ENCODE data around the gene PBXIP1. TPM values are rescaled to one million over a fixed set of nuclear protein-coding genes. Genes with fewer than 3 reads are reported as not detected.

Gene PBXIP1
- total RNA-seq, 2 experiments from 2014 or later, result 23.8 to 37.7 TPM

- POLR2A ChIA-PET, result interaction anchor here (1.0 to 1.3 kb wide), 6 partner anchors 15 to 100 kb away, joined by 3 to 8 read pairs (median 4); partner anchors contain the start of genes FLAD1 and PMVK
- H3K9me3 ChIP-seq (ENCODE audit: low read length), result no peaks in the 10 kb centered on the region
- H3K4me3 ChIP-seq (ENCODE audit: low read depth, low read length, poor library complexity, severe bottlenecking), result peak overlapping the region; percentile 72
- H3K9me2 ChIP-seq (ENCODE audit: insufficient read depth, low read length), result no peaks in the 10 kb centered on the region
- intact Hi-C loops (cut with micrococcal nuclease; ENCODE audit: unreplicated experiment), result no loop called here
- peaks cover 29% of the 10 kb centered on the region for H3K36me3 ChIP-seq (ENCODE audit: insufficient read depth, low read length)
- H3K4me1 ChIP-seq (ENCODE audit: insufficient read depth, low read length, poor library complexity, severe bottlenecking), result peaks cover 63% of the 10 kb centered on the region
- H4K20me1 ChIP-seq (ENCODE audit: insufficient read depth, low read length), result 0 out of 2 replicates have a peak, but pooled peaks cover 4% of the 10 kb centered on the region
- H3K4me2 ChIP-seq (ENCODE audit: low read length), result peak overlapping the region; percentile 85
- H3K79me2 ChIP-seq (ENCODE audit: insufficient read depth, low read depth, low read length), result peaks cover 47% of the 10 kb centered on the region
- DNase-seq (ENCODE audit: low spot score), result no peak
- H2AFZ ChIP-seq (ENCODE audit: low read length), result no peak overlapping the region
- no TSS peak for BruUV-seq (replicated peaks)
- CTCF ChIA-PET (ENCODE audit: unreplicated experiment), result interaction anchor here (1.3 kb wide), 1 partner anchor 66 kb away, joined by 3 read pairs; no protein-coding TSS in a partner anchor
- H3K27ac ChIP-seq (ENCODE audit: low read depth, low read length, poor library complexity, severe bottlenecking), result peak overlapping the region; percentile 87
- TF ChIP-seq, protein P1, sequence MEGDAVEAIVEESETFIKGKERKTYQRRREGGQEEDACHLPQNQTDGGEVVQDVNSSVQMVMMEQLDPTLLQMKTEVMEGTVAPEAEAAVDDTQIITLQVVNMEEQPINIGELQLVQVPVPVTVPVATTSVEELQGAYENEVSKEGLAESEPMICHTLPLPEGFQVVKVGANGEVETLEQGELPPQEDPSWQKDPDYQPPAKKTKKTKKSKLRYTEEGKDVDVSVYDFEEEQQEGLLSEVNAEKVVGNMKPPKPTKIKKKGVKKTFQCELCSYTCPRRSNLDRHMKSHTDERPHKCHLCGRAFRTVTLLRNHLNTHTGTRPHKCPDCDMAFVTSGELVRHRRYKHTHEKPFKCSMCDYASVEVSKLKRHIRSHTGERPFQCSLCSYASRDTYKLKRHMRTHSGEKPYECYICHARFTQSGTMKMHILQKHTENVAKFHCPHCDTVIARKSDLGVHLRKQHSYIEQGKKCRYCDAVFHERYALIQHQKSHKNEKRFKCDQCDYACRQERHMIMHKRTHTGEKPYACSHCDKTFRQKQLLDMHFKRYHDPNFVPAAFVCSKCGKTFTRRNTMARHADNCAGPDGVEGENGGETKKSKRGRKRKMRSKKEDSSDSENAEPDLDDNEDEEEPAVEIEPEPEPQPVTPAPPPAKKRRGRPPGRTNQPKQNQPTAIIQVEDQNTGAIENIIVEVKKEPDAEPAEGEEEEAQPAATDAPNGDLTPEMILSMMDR (conservative IDR thresholded peaks at IDR 0.05; ENCODE audit: low read length), result no peak
- TF ChIP-seq EZH2phosphoT487 (IDR thresholded peaks at IDR 0.05; ENCODE audit: borderline replicate concordance, low read depth, low read length), result no peak
Observed at GRCh38 chr1:154956544-154956941, 644 bp upstream of the PBXIP1 start.

GRCh38 chr1:154955039-154955717 lies 721 bp downstream of the PBXIP1 start:
- Histone ChIP-seq H3K36me3 (ENCODE audit: insufficient read depth, low read length) (peaks cover 39% of the 10 kb centered on the region), H3K4me2 (ENCODE audit: low read length) (peak overlapping the region; percentile 85), H3K9me3 (ENCODE audit: low read length) (no peaks in the 10 kb centered on the region), H3K9me2 (ENCODE audit: insufficient read depth, low read length) (no peaks in the 10 kb centered on the region), H3K27ac (ENCODE audit: low read depth, low read length, poor library complexity, severe bottlenecking) (peak overlapping the region; percentile 87), H4K20me1 (ENCODE audit: insufficient read depth, low read length) (no peaks in the 10 kb centered on the region), H3K4me3 (ENCODE audit: low read depth, low read length, poor library complexity, severe bottlenecking) (peak overlapping the region; percentile 72), H3K4me1 (ENCODE audit: insufficient read depth, low read length, poor library complexity, severe bottlenecking) (peaks cover 73% of the 10 kb centered on the region), H3K79me2 (ENCODE audit: insufficient read depth, low read depth, low read length) (peaks cover 37% of the 10 kb centered on the region), H2AFZ (ENCODE audit: low read length) (no peak overlapping the region)
- TF ChIP-seq, protein P1 (conservative IDR thresholded peaks at IDR 0.05; ENCODE audit: low read length), result no peak
- TF ChIP-seq EZH2phosphoT487 (IDR thresholded peaks at IDR 0.05; ENCODE audit: borderline replicate concordance, low read depth, low read length), result no peak
- intact Hi-C loops (cut with micrococcal nuclease; ENCODE audit: unreplicated experiment), result no loop called here
- ChIA-PET CTCF (ENCODE audit: unreplicated experiment) (interaction anchor here (0.7 to 3.4 kb wide), 5 partner anchors 11 to 68 kb away, joined by 3 to 13 read pairs (median 4); partner anchors contain the start of gene FLAD1), POLR2A (interaction anchor here (0.6 to 1.3 kb wide), 10 partner anchors 17 to 190 kb away, joined by 3 to 8 read pairs (median 4); partner anchors contain the start of genes FLAD1 and PMVK)
- peak; percentile 93 for DNase-seq (ENCODE audit: low spot score)
- BruUV-seq (replicated peaks), result TSS peak; percentile 11

Measured in OCI-LY7 (cell line).